Progenitor cell of endocrine pancreas (in vitro differentiated cells): ENCODE data around the gene ATP6V1F. TPM values are rescaled to one million over a fixed set of nuclear protein-coding genes. Genes with fewer than 3 reads are reported as not detected.

Experiments
- DNase-seq: peaks from one replicate; pipeline ENCODE4 v3.0.0; 2021; ENCODE audit warnings: low spot score; ENCODE audit not compliant: unreplicated experiment
- H3K27ac Mint-ChIP-seq: 2 replicates; pipeline ENCODE4 v1.8.0; 2021; ENCODE audit warnings: mild to moderate bottlenecking, moderate library complexity, mixed read lengths
- H3K27me3 Mint-ChIP-seq: 2 replicates; pipeline ENCODE4 v1.8.0; 2021; ENCODE audit warnings: mixed read lengths
- H3K36me3 Mint-ChIP-seq: 2 replicates; pipeline ENCODE4 v1.8.0; 2022; ENCODE audit warnings: mixed read lengths; ENCODE audit not compliant: insufficient read depth
- H3K4me1 Mint-ChIP-seq: 2 replicates; pipeline ENCODE4 v1.8.0; 2021; ENCODE audit warnings: low read depth, mixed read lengths
- H3K4me3 Mint-ChIP-seq: 2 replicates; pipeline ENCODE4 v1.8.0; 2021; ENCODE audit warnings: low read depth, mild to moderate bottlenecking, moderate library complexity, mixed read lengths
- H3K9me3 Mint-ChIP-seq: 2 replicates; pipeline ENCODE4 v1.8.0; 2021; ENCODE audit warnings: low read depth, mixed read lengths
- total RNA-seq: library from RNA; stranded (reverse); gene quantifications from 2 replicates; pipeline ENCODE4 v1.2.1, GENCODE V29; 2021
- TF ChIP-seq, protein P1 (sequence below): fragments of 200-600 bp; sonication (generic); IDR thresholded peaks from one replicate; pipeline ENCODE4 v1.5.0; 2021; ENCODE audit warnings: antibody characterized with exemption, mild to moderate bottlenecking; ENCODE audit not compliant: unreplicated experiment

The ATP6V1F gene
- total RNA-seq, 1 donor from 2014 or later: 119 TPM

DNA sequence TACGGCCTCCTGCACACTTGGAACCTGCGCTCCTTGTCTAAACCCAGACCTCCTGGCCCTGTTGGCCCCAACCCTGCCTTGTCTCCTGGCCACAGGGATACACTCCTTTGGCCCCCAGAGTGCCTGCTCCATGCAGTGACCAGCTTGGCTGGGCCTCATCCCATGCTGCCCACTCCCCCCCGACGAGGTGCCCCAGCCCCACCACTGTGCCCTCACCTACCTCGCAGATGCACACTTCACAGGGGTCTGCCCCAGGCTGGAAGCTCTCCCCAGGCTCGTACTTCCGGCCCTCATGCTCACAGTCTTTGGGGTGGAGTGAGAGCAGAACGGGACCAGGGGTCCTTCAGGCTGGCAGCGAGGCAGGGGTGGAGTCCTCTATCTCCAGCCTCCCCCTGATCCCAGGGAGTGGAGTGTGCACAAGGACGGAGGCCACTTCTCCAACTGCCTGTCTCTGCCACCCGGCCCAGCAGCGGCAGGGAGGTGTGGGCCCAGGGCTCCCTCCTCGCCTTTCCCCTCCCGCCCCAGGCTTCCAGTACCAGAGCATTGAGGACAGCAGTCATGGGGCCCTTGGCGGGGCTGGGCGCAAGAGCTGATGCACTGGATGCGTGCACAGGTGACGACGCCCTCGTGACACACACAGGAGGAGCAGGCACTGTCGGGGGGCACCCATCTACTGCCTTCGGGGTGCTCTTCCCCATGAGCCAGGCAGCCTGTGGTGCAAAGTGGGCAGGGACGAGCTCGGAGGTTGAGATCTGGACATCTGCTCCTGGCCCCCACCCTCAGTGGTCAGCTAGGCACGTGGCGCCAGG is 22.1 kb downstream of the ATP6V1F start:
- DNase-seq: no peak
- Mint-ChIP-seq H3K27me3 (peaks cover 3% of the 10 kb centered on the region), H3K27ac (peak overlapping the region; percentile 36), H3K36me3 (no peaks in the 10 kb centered on the region), H3K4me1 (no peaks in the 10 kb centered on the region), H3K4me3 (no peak overlapping the region), H3K9me3 (no peaks in the 10 kb centered on the region)
- TF ChIP-seq, protein P1, sequence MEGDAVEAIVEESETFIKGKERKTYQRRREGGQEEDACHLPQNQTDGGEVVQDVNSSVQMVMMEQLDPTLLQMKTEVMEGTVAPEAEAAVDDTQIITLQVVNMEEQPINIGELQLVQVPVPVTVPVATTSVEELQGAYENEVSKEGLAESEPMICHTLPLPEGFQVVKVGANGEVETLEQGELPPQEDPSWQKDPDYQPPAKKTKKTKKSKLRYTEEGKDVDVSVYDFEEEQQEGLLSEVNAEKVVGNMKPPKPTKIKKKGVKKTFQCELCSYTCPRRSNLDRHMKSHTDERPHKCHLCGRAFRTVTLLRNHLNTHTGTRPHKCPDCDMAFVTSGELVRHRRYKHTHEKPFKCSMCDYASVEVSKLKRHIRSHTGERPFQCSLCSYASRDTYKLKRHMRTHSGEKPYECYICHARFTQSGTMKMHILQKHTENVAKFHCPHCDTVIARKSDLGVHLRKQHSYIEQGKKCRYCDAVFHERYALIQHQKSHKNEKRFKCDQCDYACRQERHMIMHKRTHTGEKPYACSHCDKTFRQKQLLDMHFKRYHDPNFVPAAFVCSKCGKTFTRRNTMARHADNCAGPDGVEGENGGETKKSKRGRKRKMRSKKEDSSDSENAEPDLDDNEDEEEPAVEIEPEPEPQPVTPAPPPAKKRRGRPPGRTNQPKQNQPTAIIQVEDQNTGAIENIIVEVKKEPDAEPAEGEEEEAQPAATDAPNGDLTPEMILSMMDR: no peak

DNA sequence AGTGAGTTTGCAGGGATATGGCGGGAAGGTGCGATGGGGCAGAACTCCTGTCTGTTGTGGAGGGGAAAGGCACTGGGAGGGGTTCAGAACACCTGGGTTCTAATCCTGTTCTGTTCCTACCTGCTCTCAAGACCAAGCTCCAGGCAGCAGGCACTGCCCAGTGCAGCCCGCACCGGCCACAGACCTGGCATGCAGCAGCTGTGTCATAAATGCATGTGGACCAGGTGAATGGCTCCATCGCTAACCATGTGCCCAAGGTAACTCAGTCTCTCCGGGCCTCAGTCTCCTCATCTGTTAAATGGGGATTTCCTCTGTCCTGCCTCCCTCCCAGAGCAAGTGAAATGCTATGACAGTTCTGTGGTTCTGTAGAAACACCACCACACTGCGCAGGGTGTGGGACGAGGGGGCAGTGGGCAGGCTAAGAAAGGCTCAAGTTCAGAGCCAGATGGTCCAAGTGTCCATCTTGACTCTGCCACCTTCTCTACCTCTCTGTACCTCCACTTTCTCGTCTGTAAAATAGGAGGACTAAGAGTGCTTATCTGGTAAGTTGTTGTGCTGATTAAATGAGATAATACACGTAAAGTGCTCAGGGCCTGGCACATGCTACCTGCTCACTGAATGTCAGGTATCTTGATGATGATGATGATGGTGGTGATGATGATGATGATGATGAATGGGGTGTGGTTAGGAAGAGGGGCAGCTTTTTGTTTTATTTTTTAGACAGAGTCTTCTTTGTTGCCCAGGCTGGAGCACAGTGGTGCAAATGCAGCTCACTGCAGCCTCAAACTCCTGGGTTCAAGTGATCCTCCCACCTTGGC is 22.9 kb downstream of the ATP6V1F start:
- H3K36me3 Mint-ChIP-seq: no peaks in the 10 kb centered on the region
- DNase-seq: no peak
- TF ChIP-seq, protein P1: no peak
- H3K4me1 Mint-ChIP-seq: no peaks in the 10 kb centered on the region
- H3K27ac Mint-ChIP-seq: no peak overlapping the region
- no peak overlapping the region for H3K4me3 Mint-ChIP-seq
- H3K9me3 Mint-ChIP-seq: no peaks in the 10 kb centered on the region
- peaks cover 8% of the 10 kb centered on the region for H3K27me3 Mint-ChIP-seq

DNA sequence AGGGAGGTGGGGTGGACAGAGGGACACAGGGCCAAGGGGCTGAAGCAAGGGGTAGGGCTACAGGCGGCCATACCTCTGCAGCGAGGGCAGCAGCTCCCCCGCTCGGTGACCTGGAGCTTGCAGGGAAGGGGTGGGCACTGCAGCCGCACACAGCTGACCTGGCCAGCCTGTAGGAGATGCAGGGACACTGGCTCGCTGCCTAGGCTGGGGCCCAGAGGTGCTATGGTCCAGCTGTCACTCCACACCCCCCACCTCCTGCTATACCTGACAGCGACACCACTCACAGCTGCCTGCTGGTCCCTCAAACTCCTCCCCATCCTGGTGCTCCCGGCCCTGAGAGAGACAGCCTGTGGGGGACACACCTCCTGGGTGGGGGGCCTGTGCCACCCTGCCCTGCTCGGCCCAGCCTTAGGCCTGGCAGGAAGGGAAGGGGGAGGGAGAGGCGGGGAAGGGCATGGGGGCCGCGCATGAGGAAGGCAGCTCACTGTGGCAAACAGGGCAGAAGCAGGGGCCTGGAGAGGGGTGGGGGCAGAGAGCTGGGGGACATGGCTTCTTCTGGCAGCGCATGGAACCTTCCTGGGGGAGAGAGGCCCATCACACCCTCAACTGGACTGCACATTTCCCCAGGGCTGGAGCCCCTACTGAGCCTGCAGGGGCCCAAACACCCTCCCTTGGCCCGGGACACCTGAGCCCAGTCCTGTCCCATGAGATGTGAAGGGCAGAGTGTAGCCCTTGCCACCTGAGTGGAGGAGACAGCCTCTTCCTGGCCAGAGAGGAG is 23.9 kb downstream of the ATP6V1F start:
- Mint-ChIP-seq H3K4me3 (no peak overlapping the region), H3K27ac (no peak overlapping the region), H3K36me3 (no peaks in the 10 kb centered on the region), H3K27me3 (peaks cover 8% of the 10 kb centered on the region), H3K9me3 (no peaks in the 10 kb centered on the region), H3K4me1 (no peaks in the 10 kb centered on the region)
- TF ChIP-seq, protein P1: no peak
- DNase-seq: no peak

DNA sequence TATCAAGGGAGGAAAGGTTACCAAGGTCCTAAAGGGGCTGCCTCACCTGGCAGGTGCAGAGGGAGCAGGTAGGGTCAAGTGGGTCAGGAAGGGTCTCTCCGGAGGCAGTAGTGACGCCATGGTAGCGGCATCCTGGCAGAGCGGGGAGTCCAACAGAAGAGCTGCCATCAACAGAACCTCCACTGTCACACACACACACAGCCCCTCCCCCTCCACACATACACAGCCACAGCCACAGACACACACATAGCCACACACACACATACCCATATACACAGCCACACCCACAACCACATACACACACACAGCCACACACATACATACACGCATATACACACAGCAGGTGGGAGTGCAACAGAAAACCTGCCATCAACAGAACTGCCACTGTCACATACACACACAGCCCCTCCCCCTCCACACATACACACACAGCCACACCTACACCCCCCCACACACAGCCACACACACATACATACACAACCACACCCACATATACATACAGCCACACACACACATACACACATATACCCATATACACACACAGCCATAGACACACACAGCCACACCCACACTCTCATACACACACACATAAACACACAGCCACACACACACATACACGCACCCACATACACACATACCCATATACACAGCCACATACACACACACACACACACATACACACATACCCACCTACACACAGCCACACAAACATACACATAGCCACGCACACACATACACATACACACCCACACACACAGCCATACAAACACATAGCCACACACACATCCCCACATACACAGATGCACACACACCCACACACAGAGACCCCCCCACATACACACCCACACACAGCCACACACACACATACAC is 24.7 kb downstream of the ATP6V1F start:
- TF ChIP-seq, protein P1: no peak
- no peak overlapping the region for H3K27ac Mint-ChIP-seq
- H3K27me3 Mint-ChIP-seq: peaks cover 11% of the 10 kb centered on the region
- no peaks in the 10 kb centered on the region for H3K36me3 Mint-ChIP-seq
- no peaks in the 10 kb centered on the region for H3K9me3 Mint-ChIP-seq
- DNase-seq: no peak
- H3K4me1 Mint-ChIP-seq: no peaks in the 10 kb centered on the region
- H3K4me3 Mint-ChIP-seq: no peak overlapping the region
